ENCODE data around the gene TRPM1. TPM values are rescaled to one million over a fixed set of nuclear protein-coding genes. Genes with fewer than 3 reads are reported as not detected.

TRPM1 gene
- total RNA-seq, 2 donors from 2014 or later, result 5.5 TPM; not detected in 1

DNA sequence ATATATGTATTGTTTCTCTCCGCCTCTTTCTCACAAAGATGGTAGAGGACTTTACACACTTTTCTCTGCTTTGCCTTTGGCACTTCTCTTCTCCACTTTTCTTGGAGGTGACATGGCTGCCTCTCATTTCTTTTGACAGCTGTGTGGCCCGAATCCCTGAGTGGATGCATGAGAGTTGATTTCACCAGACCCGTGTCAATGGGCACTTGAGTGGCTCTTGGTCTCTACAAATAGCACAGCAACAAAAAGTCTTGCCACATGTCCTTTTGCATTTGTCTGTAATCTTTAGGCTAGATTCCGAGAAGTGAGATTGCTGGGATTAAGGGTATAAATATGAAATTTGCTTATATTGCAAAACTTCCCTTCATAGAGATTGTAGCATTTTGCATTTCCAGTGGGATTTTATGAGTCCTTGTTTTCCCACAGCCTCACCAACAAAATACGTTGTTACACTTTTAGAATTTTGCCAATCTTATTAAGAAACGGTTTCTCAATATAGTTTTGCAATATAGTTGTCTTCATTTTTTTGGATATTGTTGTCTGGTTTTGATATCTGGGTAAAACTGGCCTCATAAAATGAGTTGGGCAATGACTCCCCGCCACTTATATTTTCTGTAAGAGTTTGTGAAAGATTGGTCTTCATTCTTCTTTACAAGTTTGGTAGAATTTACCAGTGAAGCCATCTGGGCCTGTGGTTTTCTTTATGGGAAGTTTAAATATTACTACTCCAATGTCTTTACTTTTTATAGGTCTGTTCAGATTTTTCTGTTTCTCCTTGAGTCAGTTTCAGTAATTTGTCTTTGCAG is 5.2 kb upstream of the TRPM1 start:
- 85% methylated on average over 7 of the region's 7 CpGs for whole genome bisulfite sequencing
- H3K27ac ChIP-seq, result no peak overlapping the region
- intact Hi-C loops (cut with DNase I), result no loop called here

GRCh38 chr15:31104003-31104402 is 2.5 kb upstream of the TRPM1 start:
- intact Hi-C loops (cut with DNase I), result no loop called here
- Histone ChIP-seq H3K4me1 (replicated peaks) (peaks cover 8% of the 10 kb centered on the region), H3K27me3 (replicated peaks; ENCODE audit: insufficient read depth) (no peaks in the 10 kb centered on the region), H3K36me3 (no peaks in the 10 kb centered on the region), H3K27ac (no peak overlapping the region), H3K4me3 (no peak overlapping the region), H3K9me3 (no peaks in the 10 kb centered on the region)
- no peak for TF ChIP-seq POLR2A (IDR thresholded peaks at IDR 0.05)
- no peak for TF ChIP-seq CTCF (IDR thresholded peaks at IDR 0.05)
- no peak for TF ChIP-seq POLR2AphosphoS5 (IDR thresholded peaks at IDR 0.05)
- no peak for DNase-seq (ENCODE audit: low spot score)
- 95% methylated on average over 6 of the region's 6 CpGs for WGBS

More for the DNA sequence above, 5.2 kb upstream of the TRPM1 start:
- no peak for DNase-seq (ENCODE audit: low spot score)
- TF ChIP-seq POLR2A (IDR thresholded peaks at IDR 0.05) (no peak), POLR2AphosphoS5 (IDR thresholded peaks at IDR 0.05) (no peak), CTCF (IDR thresholded peaks at IDR 0.05) (no peak)
- H3K4me3 ChIP-seq, result no peak overlapping the region
- no peaks in the 10 kb centered on the region for H3K27me3 ChIP-seq (replicated peaks; ENCODE audit: insufficient read depth)
- H3K9me3 ChIP-seq, result no peaks in the 10 kb centered on the region
- no peaks in the 10 kb centered on the region for H3K4me1 ChIP-seq (replicated peaks)
- H3K36me3 ChIP-seq, result no peaks in the 10 kb centered on the region

DNA sequence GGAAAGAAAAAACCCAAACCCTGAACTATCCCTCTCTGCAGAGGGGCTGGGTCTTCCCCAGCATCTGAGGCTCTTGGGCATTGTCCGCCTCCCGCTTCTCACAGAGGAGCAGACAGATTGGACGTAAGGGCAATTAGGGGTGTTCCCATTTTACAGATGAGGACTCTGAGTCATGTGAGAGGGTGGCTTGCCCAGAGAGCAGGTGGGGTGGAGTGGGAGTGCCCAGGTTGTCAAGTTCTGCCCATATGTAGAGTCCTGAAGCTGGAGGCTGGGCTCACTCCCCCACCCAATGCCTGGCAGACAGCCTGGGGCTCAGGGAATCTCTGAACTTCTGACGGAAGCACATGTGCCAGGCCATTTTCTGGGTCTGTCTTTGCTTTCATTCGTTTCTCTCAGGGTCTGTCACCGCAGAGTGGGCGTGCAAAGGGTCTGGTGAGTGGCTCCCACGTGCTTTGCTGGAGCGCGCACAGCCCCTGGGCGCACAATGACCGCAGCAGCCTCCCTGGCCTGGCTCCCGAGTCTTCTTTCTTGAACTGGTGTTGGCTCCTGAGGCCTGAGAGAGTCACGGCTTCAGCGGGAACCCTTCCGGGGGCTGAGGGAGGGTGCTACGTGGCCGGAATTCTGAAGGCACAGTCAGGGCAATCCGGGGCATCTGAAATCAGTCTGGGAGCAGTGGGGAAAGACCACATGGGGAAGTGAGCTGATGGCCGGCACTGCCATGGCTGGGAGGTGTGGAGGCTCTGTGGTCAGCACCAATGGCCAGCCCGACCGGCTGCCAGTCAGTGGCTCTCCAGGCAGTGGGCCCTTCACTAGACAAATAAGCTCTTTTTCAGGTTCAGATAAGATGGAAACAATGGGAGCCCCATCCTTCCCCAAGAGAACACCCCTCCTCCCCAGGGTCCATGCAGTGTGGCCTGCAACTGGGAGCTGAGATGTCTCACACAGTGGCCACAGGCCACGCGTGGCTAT is 1.1 kb upstream of the TRPM1 start:
- TF ChIP-seq POLR2AphosphoS5 (IDR thresholded peaks at IDR 0.05), result no peak
- TF ChIP-seq CTCF (IDR thresholded peaks at IDR 0.05), result no peak
- no peak for TF ChIP-seq POLR2A (IDR thresholded peaks at IDR 0.05)
- Histone ChIP-seq H3K4me1 (replicated peaks) (peaks cover 8% of the 10 kb centered on the region), H3K27ac (no peak overlapping the region), H3K4me3 (no peak overlapping the region), H3K9me3 (no peaks in the 10 kb centered on the region), H3K27me3 (replicated peaks; ENCODE audit: insufficient read depth) (no peaks in the 10 kb centered on the region), H3K36me3 (no peaks in the 10 kb centered on the region)
- intact Hi-C loops (cut with DNase I), result no loop called here
- no peak for DNase-seq (ENCODE audit: low spot score)
- WGBS, result 92% methylated on average over 24 of the region's 24 CpGs

- H3K4me1 ChIP-seq (replicated peaks), result peaks cover 8% of the 10 kb centered on the region
- no peak for DNase-seq (ENCODE audit: low spot score)
- H3K36me3 ChIP-seq, result no peaks in the 10 kb centered on the region
- no peak overlapping the region for H3K4me3 ChIP-seq
- no peaks in the 10 kb centered on the region for H3K27me3 ChIP-seq (replicated peaks; ENCODE audit: insufficient read depth)
- H3K27ac ChIP-seq, result no peak overlapping the region
- 61% methylated on average over 4 of the region's 4 CpGs for WGBS
- H3K9me3 ChIP-seq, result no peaks in the 10 kb centered on the region
- no peak for TF ChIP-seq CTCF (IDR thresholded peaks at IDR 0.05)
- no peak for TF ChIP-seq POLR2AphosphoS5 (IDR thresholded peaks at IDR 0.05)
- no peak for TF ChIP-seq POLR2A (IDR thresholded peaks at IDR 0.05)
- intact Hi-C loops (cut with DNase I), result no loop called here
Observed at GRCh38 chr15:31102039-31102321, 455 bp upstream of the TRPM1 start.
